D721Med (cell line): ENCODE results near the gene PIK3R5.

Experiments used
- DNase-seq: peaks from one replicate; pipeline ENCODE4 v3.0.0; 2011; ENCODE audit warnings: low spot score; ENCODE audit not compliant: insufficient read length
- FAIRE-seq: peaks from 2 replicates; lab custom pipeline; 2011; peaks lifted over from hg19 to GRCh38; lab: Jason Lieb, UNC
- TF ChIP-seq, protein P1 (sequence below): IDR thresholded peaks from 2 replicates; pipeline ENCODE4 v1.5.1; 2012; ENCODE audit warnings: mild to moderate bottlenecking, control low read depth; ENCODE audit not compliant: insufficient read depth; ENCODE audit errors: missing control alignments

The PIK3R5 gene

DNA sequence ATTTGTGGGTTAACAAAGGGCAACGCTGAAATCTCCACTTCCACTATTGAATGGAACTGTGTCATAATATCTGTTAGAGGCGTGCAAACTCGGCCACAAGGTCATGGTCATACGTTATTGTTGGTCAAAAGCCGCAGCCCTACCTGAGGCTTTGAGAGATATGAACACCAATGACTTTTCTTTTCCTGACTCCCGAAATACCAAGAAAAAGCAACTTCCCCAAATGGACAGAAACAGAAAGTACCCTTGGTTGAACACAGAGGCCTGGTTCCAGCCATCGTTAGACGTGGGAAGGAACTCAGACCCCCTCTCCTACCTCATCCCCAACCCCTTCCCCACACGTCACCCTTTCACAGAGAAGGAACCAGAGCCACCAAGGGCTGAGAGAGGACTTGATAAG, 1.4 kb upstream of the PIK3R5 start:
- FAIRE-seq (no peak), DNase-seq (no peak)
- TF ChIP-seq, protein P1, sequence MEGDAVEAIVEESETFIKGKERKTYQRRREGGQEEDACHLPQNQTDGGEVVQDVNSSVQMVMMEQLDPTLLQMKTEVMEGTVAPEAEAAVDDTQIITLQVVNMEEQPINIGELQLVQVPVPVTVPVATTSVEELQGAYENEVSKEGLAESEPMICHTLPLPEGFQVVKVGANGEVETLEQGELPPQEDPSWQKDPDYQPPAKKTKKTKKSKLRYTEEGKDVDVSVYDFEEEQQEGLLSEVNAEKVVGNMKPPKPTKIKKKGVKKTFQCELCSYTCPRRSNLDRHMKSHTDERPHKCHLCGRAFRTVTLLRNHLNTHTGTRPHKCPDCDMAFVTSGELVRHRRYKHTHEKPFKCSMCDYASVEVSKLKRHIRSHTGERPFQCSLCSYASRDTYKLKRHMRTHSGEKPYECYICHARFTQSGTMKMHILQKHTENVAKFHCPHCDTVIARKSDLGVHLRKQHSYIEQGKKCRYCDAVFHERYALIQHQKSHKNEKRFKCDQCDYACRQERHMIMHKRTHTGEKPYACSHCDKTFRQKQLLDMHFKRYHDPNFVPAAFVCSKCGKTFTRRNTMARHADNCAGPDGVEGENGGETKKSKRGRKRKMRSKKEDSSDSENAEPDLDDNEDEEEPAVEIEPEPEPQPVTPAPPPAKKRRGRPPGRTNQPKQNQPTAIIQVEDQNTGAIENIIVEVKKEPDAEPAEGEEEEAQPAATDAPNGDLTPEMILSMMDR = no peak

- no peak for FAIRE-seq
- TF ChIP-seq, protein P1 = no peak
- DNase-seq = no peak
Measured at GRCh38 chr17:8964801-8965393, 610 bp downstream of the PIK3R5 start.

GRCh38 chr17:8963647-8964258, 1.8 kb downstream of the PIK3R5 start:
- TF ChIP-seq, protein P1 = no peak
- DNase-seq (no peak), FAIRE-seq (no peak)

GRCh38 chr17:8963014-8963413, 2.5 kb downstream of the PIK3R5 start:
- FAIRE-seq (no peak), DNase-seq (no peak)
- TF ChIP-seq, protein P1 = no peak

DNA sequence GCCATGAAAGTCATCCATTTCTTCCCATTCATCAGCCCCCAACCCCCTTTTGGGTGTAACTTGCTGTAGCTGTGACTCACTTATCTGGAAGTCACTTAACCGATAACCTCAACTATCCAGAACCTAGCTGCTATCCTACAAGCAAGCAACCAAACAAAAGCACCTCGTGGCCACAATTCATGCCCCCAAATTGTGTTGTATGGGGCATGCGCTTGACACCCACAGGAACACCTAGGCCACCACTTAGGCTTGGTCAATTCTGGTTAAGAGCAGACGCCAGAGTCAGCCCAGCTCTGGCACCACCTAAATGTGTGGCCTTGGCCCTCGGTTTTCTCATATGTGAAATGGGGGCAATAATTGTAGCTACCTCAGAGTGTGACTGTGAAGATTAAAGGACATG, 3.7 kb downstream of the PIK3R5 start:
- TF ChIP-seq, protein P1 = no peak
- FAIRE-seq (no peak), DNase-seq (no peak)

DNA sequence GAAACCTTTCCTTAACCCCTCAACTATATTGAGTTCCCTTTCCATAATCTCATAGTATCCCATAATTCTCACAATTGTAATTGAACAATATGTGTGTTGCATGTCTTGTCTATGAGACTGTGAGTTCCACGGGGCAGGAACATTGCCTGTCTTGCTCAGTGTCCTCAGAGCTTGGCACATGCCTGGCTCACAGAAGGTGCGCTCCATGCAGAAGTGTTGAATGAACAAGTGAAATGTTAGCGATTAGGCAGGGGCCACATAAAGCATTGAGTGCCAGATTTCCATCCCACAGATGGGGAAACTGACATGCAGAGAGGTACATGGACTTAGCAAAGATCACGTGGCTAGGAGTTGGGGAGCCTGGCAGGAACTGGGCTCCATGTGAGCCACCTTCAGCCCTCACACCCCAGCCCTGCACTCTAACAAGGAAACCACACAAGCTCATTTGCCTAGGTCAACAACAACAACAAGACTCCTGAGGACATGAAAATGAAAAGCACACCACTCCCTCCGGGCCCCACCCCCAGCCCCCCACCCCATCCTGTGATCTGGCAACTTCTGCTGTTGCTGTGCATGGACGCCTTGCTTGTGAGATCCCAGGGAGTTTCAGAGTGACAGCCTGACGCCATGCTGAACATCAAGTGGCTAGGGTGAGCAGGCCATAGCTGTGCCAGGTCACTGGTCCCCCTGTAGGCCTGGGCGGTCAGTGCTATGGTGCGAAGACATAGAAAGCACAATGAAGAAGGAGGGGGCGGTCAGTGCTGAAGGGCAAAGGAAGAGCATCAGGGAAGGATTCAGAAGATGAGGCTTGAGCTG, 5.0 kb downstream of the PIK3R5 start:
- FAIRE-seq (no peak), DNase-seq (no peak)
- TF ChIP-seq, protein P1 = no peak

DNA sequence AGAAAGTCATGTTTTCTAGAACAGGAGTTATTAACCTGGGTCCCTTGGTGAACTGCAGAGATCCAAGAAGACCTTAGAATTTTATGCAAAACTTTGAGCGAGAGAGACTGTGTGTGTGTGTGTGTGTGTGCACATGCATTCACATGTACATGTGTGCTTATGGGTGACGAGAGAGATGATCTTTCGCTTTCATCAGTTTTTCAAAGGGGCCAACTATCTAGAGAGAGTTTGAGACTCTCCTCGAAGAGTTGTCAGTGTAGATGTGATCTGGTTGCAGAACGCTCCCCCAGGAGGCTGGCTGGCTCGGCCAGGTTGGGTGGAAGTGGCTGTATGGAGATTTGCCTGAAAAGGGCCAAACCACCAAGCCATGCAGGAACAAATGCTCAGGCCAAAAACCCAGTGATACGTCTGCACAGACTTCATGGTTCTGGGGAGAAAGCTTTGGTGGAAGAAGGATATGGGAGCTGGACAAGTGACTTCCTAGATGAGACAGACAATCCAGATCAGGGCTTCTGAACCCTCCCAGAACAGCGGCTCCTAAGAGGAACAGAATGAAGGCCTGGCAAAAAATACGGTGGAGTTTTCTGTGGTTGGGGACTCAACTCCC, 6.1 kb downstream of the PIK3R5 start:
- no peak for FAIRE-seq
- TF ChIP-seq, protein P1 = no peak
- DNase-seq = no peak
